Measurements from ENCODE around the gene GK.
A peak's percentile ranks its signal among the peaks of the same experiment; 100 is the strongest.

Gene GK

DNA sequence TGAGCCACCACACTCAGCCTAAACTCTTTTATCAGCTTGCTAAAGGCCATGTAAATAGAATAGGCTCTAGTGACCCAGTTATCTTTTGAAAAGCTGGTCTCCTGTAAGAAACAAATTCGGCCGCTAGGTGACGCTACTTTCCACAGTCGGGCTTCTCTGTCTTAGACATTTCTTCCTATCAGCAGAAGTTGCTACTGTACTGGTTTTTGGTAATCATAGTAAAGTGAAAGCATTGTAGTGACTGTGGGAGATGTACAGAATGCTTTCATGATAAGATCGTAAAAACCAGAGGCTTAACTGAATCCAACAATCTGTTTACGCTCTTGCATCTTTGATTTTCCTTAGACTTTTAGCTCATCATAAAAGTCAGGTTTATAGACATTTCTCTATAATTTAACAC, 82.6 kb downstream of the GK start:
- H3K4me3 ChIP-seq (ENCODE audit: low read length) = no peak overlapping the region
- H3K36me3 ChIP-seq (replicated peaks; ENCODE audit: insufficient read depth, low read length) = no peaks in the 10 kb centered on the region
- no peak overlapping the region for H3K27ac ChIP-seq (ENCODE audit: low read length)
- no peaks in the 10 kb centered on the region for H3K27me3 ChIP-seq (replicated peaks; ENCODE audit: insufficient read depth, low read length)
- H3K79me2 ChIP-seq (ENCODE audit: low read length) = no peaks in the 10 kb centered on the region
- H3F3A ChIP-seq (ENCODE audit: insufficient read depth, low read length) = no peaks in the 10 kb centered on the region
- H3K9me3 ChIP-seq (replicated peaks; ENCODE audit: insufficient read depth, low read length) = no peaks in the 10 kb centered on the region
- no peaks in the 10 kb centered on the region for H4K20me1 ChIP-seq (ENCODE audit: insufficient read depth, low read length)
- H3K9me2 ChIP-seq (replicated peaks; ENCODE audit: insufficient read depth, low read length) = no peaks in the 10 kb centered on the region
- no peaks in the 10 kb centered on the region for H3K4me1 ChIP-seq (ENCODE audit: low read length)
- DNase-seq = peak; percentile 69
- no peak overlapping the region for H2AFZ ChIP-seq (ENCODE audit: low read length)
- H3K4me2 ChIP-seq (ENCODE audit: low read depth, low read length) = no peak overlapping the region
- H3K9ac ChIP-seq (ENCODE audit: low read length) = no peak overlapping the region
- TF ChIP-seq EZH2 (optimal IDR thresholded peaks at IDR 0.05; ENCODE audit: low read depth, low read length) = no peak
- TF ChIP-seq EZH2phosphoT487 (IDR thresholded peaks at IDR 0.05; ENCODE audit: low read length) = no peak
- peak; percentile 70 for TF ChIP-seq CTCF (IDR thresholded peaks at IDR 0.05; ENCODE audit: low read length)

GRCh38 chrX:30741545-30741944, 88.3 kb downstream of the GK start:
- no peak overlapping the region for H3K27ac ChIP-seq (ENCODE audit: low read length)
- no peaks in the 10 kb centered on the region for H3K4me1 ChIP-seq (ENCODE audit: low read length)
- H3K36me3 ChIP-seq (replicated peaks; ENCODE audit: insufficient read depth, low read length) = no peaks in the 10 kb centered on the region
- H3K9ac ChIP-seq (ENCODE audit: low read length) = no peak overlapping the region
- H4K20me1 ChIP-seq (ENCODE audit: insufficient read depth, low read length) = no peaks in the 10 kb centered on the region
- H2AFZ ChIP-seq (ENCODE audit: low read length) = no peak overlapping the region
- H3K79me2 ChIP-seq (ENCODE audit: low read length) = no peaks in the 10 kb centered on the region
- no peaks in the 10 kb centered on the region for H3K9me2 ChIP-seq (replicated peaks; ENCODE audit: insufficient read depth, low read length)
- no peak for TF ChIP-seq EZH2phosphoT487 (IDR thresholded peaks at IDR 0.05; ENCODE audit: low read length)
- no peak for TF ChIP-seq CTCF (IDR thresholded peaks at IDR 0.05; ENCODE audit: low read length)
- TF ChIP-seq EZH2 (optimal IDR thresholded peaks at IDR 0.05; ENCODE audit: low read depth, low read length) = no peak
- H3K4me2 ChIP-seq (ENCODE audit: low read depth, low read length) = no peak overlapping the region
- no peaks in the 10 kb centered on the region for H3K9me3 ChIP-seq (replicated peaks; ENCODE audit: insufficient read depth, low read length)
- DNase-seq = no peak
- H3K27me3 ChIP-seq (replicated peaks; ENCODE audit: insufficient read depth, low read length) = no peaks in the 10 kb centered on the region
- H3K4me3 ChIP-seq (ENCODE audit: low read length) = no peak overlapping the region
- no peaks in the 10 kb centered on the region for H3F3A ChIP-seq (ENCODE audit: insufficient read depth, low read length)

GRCh38 chrX:30748342-30748960, 95.2 kb downstream of the GK start:
- Histone ChIP-seq H3K4me2 (ENCODE audit: low read depth, low read length) (no peak overlapping the region), H3K9me3 (replicated peaks; ENCODE audit: insufficient read depth, low read length) (no peaks in the 10 kb centered on the region), H3K36me3 (replicated peaks; ENCODE audit: insufficient read depth, low read length) (no peaks in the 10 kb centered on the region), H3K9me2 (replicated peaks; ENCODE audit: insufficient read depth, low read length) (no peaks in the 10 kb centered on the region), H4K20me1 (ENCODE audit: insufficient read depth, low read length) (no peaks in the 10 kb centered on the region), H2AFZ (ENCODE audit: low read length) (no peak overlapping the region), H3K4me3 (ENCODE audit: low read length) (no peak overlapping the region), H3K79me2 (ENCODE audit: low read length) (no peaks in the 10 kb centered on the region), H3K27me3 (replicated peaks; ENCODE audit: insufficient read depth, low read length) (no peaks in the 10 kb centered on the region), H3K4me1 (ENCODE audit: low read length) (no peaks in the 10 kb centered on the region), H3K9ac (ENCODE audit: low read length) (no peak overlapping the region), H3K27ac (ENCODE audit: low read length) (no peak overlapping the region), H3F3A (ENCODE audit: insufficient read depth, low read length) (no peaks in the 10 kb centered on the region)
- no peak for DNase-seq
- TF ChIP-seq EZH2phosphoT487 (IDR thresholded peaks at IDR 0.05; ENCODE audit: low read length) (no peak), CTCF (IDR thresholded peaks at IDR 0.05; ENCODE audit: low read length) (no peak), EZH2 (optimal IDR thresholded peaks at IDR 0.05; ENCODE audit: low read depth, low read length) (no peak)
